Measurements from ENCODE around the gene PDE3A.
A peak's percentile ranks its signal among the peaks of the same experiment; 100 is the strongest.

Gene PDE3A

DNA sequence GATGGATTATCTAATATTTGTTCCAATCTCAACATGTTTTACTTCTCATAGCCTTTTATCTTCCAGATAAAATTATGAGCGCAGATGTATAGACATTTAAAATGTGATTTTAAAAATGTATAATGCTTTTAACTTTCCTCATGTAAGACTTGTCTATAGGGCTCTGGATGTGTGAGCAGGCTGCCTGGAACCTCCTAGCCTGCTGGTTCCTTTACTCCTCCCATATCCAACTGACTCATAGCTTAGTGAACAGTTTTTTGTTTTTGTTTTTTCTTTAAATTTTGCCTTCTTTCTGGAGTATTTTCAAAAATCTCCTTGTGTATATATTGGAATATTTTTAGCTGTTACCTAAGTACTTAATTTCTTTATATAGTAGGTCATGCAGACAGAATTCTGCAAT, 115.4 kb downstream of the PDE3A start:
- H3K4me3 ChIP-seq (ENCODE audit: low read depth, low read length), result no peak overlapping the region
- DNase-seq (ENCODE audit: low read depth), result no peak
- TF ChIP-seq CTCF (IDR thresholded peaks at IDR 0.05; ENCODE audit: control insufficient read depth, extremely low read depth, insufficient read depth), result no peak

DNA sequence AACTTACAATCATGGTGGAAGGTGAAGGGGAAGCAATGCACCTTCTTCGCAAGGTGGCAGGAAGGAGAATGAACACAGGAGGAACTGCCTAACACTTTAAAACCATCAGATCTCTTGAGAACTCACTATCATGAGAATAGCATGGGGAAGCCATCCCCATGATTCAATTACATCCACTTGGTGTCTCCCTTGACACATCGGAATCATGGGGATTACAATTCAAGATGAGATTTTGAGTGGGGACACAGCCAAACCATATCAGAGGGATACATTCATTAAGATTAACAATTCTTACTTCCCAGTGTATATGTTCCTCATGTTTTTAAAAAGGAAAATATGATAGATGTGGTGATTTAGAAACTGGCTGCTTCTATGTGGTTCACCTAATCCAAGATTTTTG, 117.9 kb downstream of the PDE3A start:
- TF ChIP-seq CTCF (IDR thresholded peaks at IDR 0.05; ENCODE audit: control insufficient read depth, extremely low read depth, insufficient read depth), result peak; percentile 23; the same call in 1 of the 2 replicates
- H3K4me3 ChIP-seq (ENCODE audit: low read depth, low read length), result no peak overlapping the region
- no peak for DNase-seq (ENCODE audit: low read depth)

DNA sequence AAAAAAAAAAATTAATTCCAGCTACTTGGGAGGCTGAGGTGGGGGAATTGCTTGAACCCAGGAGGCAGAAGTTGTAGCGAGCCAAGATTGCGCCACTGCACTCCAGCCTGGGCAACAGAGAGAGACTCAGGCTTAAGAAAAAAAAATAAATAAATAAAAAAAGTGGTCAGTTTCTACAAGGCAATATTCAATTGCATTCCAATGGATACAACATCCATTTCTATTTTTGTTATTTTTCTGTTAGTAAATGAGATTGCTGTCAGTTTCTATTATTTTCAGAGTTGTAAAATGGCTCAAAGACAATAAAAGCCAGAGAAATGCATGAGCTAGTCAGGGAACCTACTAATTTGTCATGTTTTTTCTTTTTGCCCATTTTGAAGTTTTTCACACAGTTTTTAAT, 119.2 kb downstream of the PDE3A start:
- DNase-seq (ENCODE audit: low read depth), result no peak
- no peak overlapping the region for H3K4me3 ChIP-seq (ENCODE audit: low read depth, low read length)
- no peak for TF ChIP-seq CTCF (IDR thresholded peaks at IDR 0.05; ENCODE audit: control insufficient read depth, extremely low read depth, insufficient read depth)

DNA sequence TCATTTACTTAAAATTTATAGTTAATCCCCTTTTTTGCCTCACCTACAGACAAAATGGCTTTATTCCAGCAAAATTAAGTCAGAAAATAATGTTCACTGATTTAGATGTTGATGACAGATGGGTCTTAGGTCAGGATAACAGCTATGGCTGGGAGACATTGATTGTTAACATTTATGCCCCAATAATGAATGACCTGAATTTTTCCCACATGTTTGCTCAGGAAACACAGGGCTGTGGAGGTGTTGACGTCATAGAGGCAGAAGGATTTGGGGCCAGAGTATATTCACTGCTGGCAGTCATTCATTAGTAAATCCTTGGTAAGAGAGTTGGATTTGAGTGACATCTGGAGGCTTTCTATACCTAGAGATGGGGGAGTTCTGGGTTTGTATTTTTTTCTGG, 121.3 kb downstream of the PDE3A start:
- TF ChIP-seq CTCF (IDR thresholded peaks at IDR 0.05; ENCODE audit: control insufficient read depth, extremely low read depth, insufficient read depth), result no peak
- H3K4me3 ChIP-seq (ENCODE audit: low read depth, low read length), result no peak overlapping the region
- no peak for DNase-seq (ENCODE audit: low read depth)

DNA sequence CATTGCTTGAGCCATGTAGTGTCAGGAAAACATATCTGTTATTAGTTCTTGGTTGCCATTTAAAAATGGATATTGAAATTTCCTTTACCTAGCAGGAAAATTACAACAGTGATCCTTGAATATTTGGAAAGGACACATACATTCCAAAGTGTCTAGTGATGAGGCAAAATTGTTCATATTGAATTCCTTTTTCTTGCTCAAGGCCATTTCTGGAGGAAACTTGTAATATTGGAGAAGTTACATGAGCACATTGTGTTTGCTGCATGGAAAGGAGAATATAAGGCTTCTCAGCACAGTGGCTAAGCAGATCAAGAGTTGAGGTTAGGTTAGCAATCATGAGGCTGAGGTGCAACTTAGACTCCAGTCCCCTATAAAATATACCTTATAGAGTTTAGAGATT, 121.9 kb downstream of the PDE3A start:
- no peak for DNase-seq (ENCODE audit: low read depth)
- no peak for TF ChIP-seq CTCF (IDR thresholded peaks at IDR 0.05; ENCODE audit: control insufficient read depth, extremely low read depth, insufficient read depth)
- H3K4me3 ChIP-seq (ENCODE audit: low read depth, low read length), result no peak overlapping the region

- no peak overlapping the region for H3K4me3 ChIP-seq (ENCODE audit: low read depth, low read length)
- TF ChIP-seq CTCF (IDR thresholded peaks at IDR 0.05; ENCODE audit: control insufficient read depth, extremely low read depth, insufficient read depth), result no peak
- DNase-seq (ENCODE audit: low read depth), result no peak
These were observed 123.0 kb downstream of the PDE3A start for GRCh38 chr12:20491290-20491689.

DNA sequence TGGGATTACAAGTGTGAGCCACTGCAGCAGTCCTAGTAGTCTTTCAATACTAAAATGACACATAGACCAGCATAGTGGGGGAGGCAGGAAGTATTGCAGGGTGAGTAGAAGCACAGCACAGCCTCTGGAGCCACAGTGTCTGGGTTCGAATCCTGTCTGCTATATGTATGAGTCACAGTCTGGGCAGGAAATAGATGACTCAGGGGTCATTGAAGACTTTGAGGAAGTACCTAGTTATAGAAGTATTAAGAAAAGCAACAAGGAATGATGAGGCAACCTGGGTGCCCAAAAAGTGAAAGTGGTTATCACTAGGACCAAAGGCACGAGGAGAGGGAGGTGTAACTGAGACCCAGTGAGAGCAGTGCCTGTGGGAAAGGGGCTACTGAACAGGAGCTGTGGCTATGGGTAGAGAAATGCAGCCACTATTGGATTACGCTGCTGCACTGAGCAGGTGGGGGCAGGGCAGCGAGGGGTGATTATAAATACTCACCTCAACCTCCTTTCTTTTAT, 124.0 kb downstream of the PDE3A start:
- no peak overlapping the region for H3K4me3 ChIP-seq (ENCODE audit: low read depth, low read length)
- no peak for DNase-seq (ENCODE audit: low read depth)
- no peak for TF ChIP-seq CTCF (IDR thresholded peaks at IDR 0.05; ENCODE audit: control insufficient read depth, extremely low read depth, insufficient read depth)
